Mononuclear cell (primary cell): ENCODE measurements around the gene HEPN1. TPM values are rescaled to one million over a fixed set of nuclear protein-coding genes. Genes with fewer than 3 reads are reported as not detected.
A peak's percentile ranks its signal among the peaks of the same experiment; 100 is the strongest.
"Not testable (repeated sequence)": the region's sequence is repeated elsewhere in the genome, so short reads cannot be mapped to it uniquely, and the experiment has no call there.

ENCODE experiments used
- H3K27me3 ChIP-seq: 2 replicates; pipeline ENCODE4 v1.6.0; 2011; ENCODE audit warnings: low read length, control low read depth; ENCODE audit not compliant: insufficient read depth
- H3K4me1 ChIP-seq: 2 replicates; pipeline ENCODE4 v1.5.1; 2011; ENCODE audit warnings: mild to moderate bottlenecking, low read length, control low read depth; ENCODE audit not compliant: insufficient read depth
- H3K4me3 ChIP-seq: 2 replicates; pipeline ENCODE4 v1.5.1; 2011; ENCODE audit warnings: mild to moderate bottlenecking, low read length, moderate library complexity
- H3K9me3 ChIP-seq: 2 replicates; pipeline ENCODE4 v1.5.1; 2011; ENCODE audit warnings: low read depth, mild to moderate bottlenecking, control low read depth, low read length
- total RNA-seq: library from RNA; depleted of rRNA; stranded (reverse); fragments of >200 nt; gene quantifications from one replicate; pipeline ENCODE4 v1.2.3, GENCODE V29; 2012

Gene HEPN1
- total RNA-seq, 1 donor: not detected

DNA sequence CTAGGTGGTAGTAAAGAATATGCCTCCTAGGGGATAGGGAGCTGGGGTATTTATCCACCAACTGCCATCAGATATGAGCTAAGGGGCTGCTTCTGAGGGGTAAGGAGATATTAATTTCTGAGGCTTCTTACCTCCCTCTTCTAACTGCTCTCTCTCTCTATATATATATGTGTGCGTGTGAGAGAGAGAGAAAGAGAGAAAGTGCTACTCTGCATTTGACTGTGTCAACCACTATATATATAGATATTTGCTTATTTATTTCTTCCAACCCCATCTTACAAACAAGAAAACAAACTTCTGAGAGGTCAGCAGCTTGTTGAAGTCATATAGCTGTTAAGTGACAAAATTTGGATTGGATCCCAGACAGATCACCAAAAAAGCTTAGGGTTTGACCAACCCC, 22.7 kb downstream of the HEPN1 start:
- Histone ChIP-seq H3K4me1 (no peaks in the 10 kb centered on the region), H3K27me3 (no peaks in the 10 kb centered on the region), H3K9me3 (no peaks in the 10 kb centered on the region), H3K4me3 (no peak overlapping the region)

DNA sequence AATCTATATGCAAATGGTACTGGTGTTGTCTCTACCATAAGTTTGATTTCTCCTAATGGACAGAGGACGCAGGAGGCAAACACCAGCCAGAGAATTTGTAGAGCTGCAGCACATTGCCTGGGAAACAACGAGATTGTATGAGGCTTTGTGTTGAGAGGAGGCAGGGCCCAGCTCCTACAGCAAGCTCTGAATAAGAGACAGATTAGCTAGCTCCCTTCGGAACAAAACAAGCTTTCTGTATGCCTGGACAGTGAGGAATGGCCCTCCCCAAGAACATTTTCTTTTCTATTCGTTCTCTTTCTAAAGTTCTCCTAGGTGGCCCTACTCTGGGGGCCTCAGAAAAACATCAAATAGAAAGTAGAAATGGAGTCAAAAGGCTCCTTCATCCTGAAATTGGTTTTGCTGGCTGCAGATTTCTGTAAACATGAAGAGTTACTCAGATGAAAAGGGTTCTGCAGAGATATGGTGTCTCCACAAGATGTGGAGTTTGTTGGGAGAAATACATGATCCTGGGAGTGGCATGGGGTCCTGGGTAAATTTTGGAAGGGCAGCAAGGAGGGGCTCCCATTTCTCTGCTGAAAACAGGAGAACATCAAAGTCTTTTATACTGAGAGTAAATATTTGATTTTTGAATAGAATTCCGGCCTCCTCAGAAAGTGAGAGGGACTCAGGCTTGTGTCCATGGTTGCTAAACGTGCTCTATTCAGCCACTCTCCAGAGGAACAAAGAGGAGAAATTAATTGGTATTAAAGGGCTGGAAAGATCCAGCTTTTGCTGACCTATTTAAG, 23.6 kb downstream of the HEPN1 start:
- Histone ChIP-seq H3K4me3 (no peak overlapping the region), H3K27me3 (no peaks in the 10 kb centered on the region), H3K4me1 (no peaks in the 10 kb centered on the region), H3K9me3 (no peaks in the 10 kb centered on the region)

DNA sequence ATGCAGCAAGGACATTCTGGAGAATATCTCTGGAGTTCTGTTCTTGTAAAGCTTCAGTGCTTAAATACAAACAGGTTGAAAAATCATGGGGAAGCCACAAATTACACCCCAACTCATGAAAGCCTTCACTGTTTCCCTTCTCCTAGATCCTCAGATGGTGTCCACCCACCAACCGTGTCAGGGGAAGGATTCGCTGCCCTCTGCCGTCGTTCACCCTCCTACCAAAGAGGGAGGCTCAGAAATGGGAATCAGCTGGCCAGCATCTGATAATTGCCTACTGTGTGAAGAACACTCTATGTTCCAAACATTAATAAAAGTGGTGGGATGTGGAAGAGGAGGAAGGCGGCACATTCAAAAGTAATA, 24.2 kb downstream of the HEPN1 start:
- H3K9me3 ChIP-seq: no peaks in the 10 kb centered on the region
- H3K27me3 ChIP-seq: no peaks in the 10 kb centered on the region
- no peak overlapping the region for H3K4me3 ChIP-seq
- H3K4me1 ChIP-seq: no peaks in the 10 kb centered on the region

DNA sequence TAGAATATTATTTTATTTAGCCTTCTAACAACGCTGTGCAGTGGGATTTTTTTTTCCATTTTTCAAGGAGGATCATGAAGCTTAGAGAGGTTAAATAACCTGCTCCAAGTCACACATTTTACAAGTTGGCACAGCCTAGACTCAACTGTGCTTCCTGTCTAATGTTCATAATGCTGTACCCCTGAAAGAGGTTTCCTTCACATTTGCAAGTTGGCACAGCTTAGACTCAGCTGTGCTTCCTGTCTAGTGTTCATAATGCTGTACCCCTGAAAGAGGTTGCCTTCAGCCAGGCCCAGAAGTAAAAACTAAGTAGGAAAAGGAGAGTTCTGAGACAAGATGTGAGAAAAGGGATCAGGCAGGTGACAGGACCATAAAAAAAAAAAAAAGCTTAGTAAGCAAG, 24.7 kb downstream of the HEPN1 start:
- Histone ChIP-seq H3K4me1 (no peaks in the 10 kb centered on the region), H3K9me3 (no peaks in the 10 kb centered on the region), H3K4me3 (no peak overlapping the region), H3K27me3 (no peaks in the 10 kb centered on the region)

DNA sequence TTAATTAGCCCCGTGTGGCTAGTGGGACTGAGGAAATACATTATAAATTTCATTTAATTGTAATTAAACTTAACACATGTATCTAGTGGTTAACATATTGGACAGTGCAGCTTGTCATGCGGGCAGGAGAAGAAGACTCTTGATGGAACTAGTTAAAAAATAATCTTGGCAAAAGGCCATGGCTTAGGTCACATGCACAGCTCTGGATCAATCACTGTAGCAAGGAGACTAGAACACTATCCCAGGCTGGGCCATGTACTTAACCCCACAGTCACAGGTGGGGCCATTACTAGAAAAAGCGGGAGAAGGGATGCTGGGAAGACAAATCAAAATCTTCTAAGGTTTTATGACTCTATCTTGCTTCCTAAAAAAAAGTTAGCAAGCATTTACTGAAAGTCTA, 25.5 kb downstream of the HEPN1 start:
- H3K9me3 ChIP-seq: no peaks in the 10 kb centered on the region
- H3K4me1 ChIP-seq: no peaks in the 10 kb centered on the region

DNA sequence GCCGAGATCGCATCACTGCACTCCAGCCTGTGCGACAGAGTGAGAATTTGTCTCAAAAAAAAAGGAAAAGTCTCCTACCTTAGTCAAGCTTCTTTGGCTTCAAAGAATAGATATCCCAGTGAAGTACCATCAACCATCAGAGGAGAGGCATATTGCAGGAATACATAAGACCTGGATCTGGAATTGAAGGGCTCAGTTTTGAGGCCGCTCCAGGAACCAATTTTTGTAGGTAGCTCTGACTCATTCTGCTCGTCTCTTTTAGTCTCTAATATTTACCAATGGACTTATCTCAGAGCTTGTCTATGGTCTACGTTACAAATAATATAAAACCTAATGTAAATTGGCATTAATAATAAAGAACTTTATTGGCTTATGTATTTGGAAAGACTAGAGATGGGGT, 26.8 kb downstream of the HEPN1 start:
- Histone ChIP-seq H3K9me3 (no peaks in the 10 kb centered on the region), H3K4me3 (no peak overlapping the region), H3K27me3 (no peaks in the 10 kb centered on the region), H3K4me1 (peaks cover 11% of the 10 kb centered on the region)

More for the DNA sequence above, 25.5 kb downstream of the HEPN1 start:
- Histone ChIP-seq H3K4me3 (no peak overlapping the region), H3K27me3 (no peaks in the 10 kb centered on the region)

DNA sequence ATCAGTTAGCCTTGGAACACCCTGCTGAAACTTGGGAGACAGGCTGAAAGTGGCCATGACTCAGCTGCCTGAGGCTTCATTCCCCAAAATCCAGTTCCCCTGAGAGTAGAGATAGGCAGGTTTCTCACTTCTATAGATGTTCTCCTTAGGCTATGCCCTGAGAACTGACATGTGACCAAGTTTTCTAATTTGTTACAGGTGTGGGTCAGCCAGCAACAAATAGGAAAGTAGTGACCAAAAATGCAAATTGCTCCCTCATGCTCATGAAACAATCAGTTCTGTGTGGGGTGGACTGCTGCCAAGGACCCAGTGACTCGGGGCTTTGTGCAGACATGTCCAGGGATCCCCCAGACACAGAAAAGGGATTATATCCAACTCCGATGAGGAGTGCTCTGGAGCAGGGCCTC, 27.7 kb downstream of the HEPN1 start:
- no peaks in the 10 kb centered on the region for H3K27me3 ChIP-seq
- H3K9me3 ChIP-seq: no peaks in the 10 kb centered on the region
- no peak overlapping the region for H3K4me3 ChIP-seq
- peaks cover 18% of the 10 kb centered on the region for H3K4me1 ChIP-seq

DNA sequence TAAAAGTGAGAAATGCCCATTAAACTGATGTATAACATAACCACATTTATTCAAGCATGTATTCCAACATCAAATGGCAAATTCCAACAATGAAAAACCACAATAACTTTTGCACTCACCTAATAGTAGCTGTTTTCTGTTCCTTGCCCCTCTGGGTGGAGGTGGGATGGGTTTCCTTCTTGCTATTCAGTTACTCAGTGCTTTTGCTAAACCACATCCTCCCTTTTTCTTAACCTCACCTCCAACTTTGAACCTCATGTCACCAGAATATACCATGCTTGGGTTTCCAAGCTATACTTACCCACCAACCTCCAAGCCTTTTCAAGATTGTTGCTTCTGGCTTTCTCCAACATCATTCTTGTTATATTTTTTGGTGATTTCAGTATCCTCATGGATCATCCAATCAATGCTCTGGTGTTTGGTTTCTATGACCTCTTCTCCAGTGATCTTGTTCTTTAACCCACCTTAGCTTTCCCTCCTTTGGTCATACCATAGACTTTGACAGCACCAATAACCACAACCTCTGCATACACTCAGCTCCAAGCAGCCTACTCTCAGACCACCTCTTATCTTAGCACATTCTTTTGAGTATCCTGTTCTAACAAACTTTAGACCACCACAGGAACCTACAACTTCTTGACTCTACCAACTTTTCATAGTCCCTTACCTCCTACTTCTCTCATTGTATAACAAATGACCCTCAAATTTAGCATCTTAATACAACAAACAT, 31.7 kb downstream of the HEPN1 start:
- H3K4me1 ChIP-seq: peaks cover 33% of the 10 kb centered on the region

DNA sequence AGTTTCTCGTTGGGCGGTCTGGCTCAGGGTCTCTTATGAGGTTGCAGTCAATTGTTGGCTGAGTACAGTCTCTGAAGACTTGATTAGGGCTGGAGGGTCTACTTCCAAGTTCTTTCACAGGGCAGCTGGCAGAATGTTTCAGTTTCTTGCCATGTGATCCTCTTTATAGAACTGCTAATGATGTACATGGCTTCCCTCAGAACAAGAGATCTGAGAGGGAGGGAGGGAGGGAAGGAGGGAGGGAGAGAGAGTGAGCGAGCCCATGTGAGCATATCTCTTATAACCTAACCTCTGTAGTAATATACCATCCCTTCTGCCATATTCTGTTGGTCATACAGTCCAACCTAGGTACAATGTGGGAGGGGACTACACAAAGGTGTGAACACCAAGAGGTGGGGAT, 32.3 kb downstream of the HEPN1 start:
- Histone ChIP-seq H3K4me1 (peaks cover 33% of the 10 kb centered on the region), H3K27me3 (no peaks in the 10 kb centered on the region), H3K9me3 (no peaks in the 10 kb centered on the region), H3K4me3 (no peak overlapping the region)

More for the DNA sequence above, 31.7 kb downstream of the HEPN1 start:
- H3K9me3 ChIP-seq: no peaks in the 10 kb centered on the region
- H3K4me3 ChIP-seq: no peak overlapping the region
- H3K27me3 ChIP-seq: no peaks in the 10 kb centered on the region

DNA sequence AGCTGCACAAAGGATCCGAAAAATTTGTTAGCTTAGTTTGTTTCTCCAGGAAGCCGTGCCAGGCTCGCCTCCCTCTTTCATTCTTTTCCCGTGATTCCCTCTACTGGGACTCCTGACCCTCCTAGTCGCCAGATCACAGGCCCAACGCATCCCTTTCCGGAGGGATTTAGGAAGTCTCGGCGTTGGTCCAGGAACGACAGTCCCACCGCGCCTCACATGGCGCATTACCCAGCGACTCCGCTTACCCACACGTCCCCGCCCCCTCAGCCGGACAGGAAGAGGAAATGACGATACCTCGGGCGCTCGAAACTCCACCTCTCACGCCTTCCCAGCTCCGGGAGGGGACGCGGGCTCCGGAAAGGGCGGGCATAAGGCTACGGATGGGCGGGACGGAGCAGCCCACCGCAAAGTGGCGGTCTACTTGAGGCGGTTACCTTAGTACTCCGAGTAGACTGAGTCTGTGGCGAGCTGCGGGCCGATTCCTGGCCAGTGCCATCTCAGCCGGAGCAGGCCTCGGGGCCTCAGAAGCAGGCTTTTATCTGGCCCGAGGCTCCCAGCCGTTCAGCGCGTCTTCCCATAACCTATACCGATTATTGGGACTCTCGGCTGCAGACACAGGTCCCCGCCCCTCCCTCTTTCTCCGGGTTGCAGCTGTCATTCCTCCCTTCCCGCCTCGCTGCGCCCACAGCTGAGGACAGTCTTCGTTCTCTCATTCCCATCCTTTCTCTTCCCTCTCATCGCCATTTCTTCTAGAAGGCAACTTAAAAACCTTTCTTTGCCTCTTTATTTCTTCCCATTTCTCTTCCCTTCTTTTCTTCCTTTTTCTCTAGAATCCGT, 34.9 kb downstream of the HEPN1 start, which contains the start of gene CCDC15:
CCDC15 (plus strand) TSS at position 450 of the 837 bp plus-strand sequence. CDS start 531 bp downstream, outside the sequence.
- H3K4me3 ChIP-seq: peak within 1 kb of the TSS; percentile 61
- peaks cover 33% of the 10 kb centered on the region for H3K4me1 ChIP-seq
- H3K27me3 ChIP-seq: no peaks in the 10 kb centered on the region
- H3K9me3 ChIP-seq: no peaks in the 10 kb centered on the region

DNA sequence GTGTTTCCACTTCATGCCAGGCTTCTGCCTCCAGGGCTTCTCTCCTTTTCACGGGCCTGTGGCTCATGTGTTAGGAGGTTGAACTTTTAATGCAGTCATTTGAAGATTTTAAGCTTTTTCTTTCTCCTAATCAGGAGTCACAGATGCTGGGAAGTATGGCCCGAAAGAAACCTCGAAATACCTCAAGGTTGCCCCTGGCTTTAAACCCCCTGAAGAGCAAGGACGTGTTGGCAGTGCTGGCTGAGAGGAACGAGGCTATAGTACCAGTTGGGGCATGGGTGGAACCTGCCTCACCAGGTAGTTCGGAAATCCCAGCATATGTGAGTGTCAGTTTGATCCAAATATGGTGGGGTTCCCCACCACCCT, 35.5 kb downstream of the HEPN1 start:
- H3K27me3 ChIP-seq: no peaks in the 10 kb centered on the region
- H3K4me3 ChIP-seq: peak overlapping the region; percentile 61
- no peaks in the 10 kb centered on the region for H3K9me3 ChIP-seq
- H3K4me1 ChIP-seq: peaks cover 33% of the 10 kb centered on the region

DNA sequence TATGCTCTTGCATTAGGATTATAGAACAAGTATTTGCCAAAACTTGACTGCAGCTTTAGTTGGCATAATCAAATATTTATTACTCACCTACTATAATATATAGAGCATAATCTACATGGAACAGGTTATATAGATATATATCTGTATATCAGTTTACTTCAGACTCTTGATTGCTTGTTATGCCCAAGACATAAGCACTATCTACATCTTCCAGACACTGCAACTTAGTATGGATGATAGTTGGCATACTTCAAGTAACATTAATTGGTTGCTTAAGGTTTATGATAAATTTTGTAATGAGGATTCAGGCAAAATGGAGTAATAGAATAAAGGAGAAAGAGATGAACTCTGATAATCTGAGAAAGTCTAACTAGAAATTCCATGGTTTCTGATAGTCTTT, 36.0 kb downstream of the HEPN1 start:
- no peak overlapping the region for H3K4me3 ChIP-seq
- peaks cover 29% of the 10 kb centered on the region for H3K4me1 ChIP-seq
- H3K27me3 ChIP-seq: no peaks in the 10 kb centered on the region
- H3K9me3 ChIP-seq: no peaks in the 10 kb centered on the region

DNA sequence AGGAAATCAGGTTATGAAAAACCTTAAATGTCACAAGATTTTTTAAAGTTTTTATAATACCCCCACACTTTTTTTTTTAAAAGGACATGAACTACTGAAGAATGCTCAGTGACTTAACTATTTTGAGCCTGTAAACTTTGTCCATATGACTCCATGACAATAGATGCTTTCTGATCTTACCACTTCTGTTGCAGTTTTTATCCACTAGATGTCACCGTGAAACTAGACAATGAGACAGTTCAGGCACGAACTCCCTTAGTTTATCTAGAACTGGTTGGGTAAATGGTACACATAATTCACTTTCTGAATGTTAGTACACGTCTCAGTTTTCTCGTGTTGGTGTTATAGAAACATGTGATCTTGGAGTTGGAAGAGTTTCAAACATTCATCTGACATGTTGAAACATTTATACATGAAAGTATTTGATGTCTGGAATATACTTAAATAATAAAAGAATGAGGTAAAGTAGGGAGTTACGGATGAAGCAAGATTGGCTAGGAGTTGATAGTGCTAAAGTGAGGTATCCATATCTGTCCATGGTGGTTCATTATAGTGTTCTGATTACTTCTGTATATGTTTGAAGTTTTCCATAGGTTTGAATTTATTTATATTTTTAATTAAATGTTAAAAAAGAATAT, 43.0 kb downstream of the HEPN1 start:
- Histone ChIP-seq H3K9me3 (no peaks in the 10 kb centered on the region), H3K27me3 (no peaks in the 10 kb centered on the region), H3K4me3 (no peak overlapping the region), H3K4me1 (no peaks in the 10 kb centered on the region)

DNA sequence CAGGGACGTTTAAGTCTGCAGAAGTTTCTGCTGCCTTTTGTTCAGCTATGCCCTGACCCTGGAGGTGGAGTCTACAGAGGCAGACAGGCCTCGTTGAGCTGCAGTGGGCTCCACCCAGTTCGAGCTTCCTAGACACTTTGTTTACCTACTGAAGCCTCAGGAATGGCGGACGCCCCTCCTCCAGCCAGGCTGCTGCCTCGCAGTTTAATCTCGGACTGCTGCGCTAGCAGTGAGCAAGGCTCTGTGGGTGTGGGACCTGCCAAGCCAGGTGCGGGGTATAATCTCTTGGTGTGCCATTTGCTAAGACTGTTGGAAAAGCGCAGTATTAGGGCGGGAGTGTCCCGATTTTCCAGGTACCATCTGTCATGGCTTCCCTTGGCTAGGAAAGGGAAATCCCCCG, 49.1 kb downstream of the HEPN1 start:
- H3K27me3 ChIP-seq, H3K4me1 ChIP-seq, H3K9me3 ChIP-seq, H3K4me3 ChIP-seq: not testable (repeated sequence)
